GM19351 (cell line): ENCODE results near the gene PCSK6.

Experiments
- ATAC-seq: cut with Tn5 transposase; IDR thresholded peaks from one replicate; pipeline ENCODE4 v1.9.1; 2021; ENCODE audit warnings: mild to moderate bottlenecking, moderate library complexity; ENCODE audit not compliant: unreplicated experiment

PCSK6 gene

GRCh38 chr15:101256757-101257156 is 232.8 kb downstream of the PCSK6 start:
- no peak for ATAC-seq

DNA sequence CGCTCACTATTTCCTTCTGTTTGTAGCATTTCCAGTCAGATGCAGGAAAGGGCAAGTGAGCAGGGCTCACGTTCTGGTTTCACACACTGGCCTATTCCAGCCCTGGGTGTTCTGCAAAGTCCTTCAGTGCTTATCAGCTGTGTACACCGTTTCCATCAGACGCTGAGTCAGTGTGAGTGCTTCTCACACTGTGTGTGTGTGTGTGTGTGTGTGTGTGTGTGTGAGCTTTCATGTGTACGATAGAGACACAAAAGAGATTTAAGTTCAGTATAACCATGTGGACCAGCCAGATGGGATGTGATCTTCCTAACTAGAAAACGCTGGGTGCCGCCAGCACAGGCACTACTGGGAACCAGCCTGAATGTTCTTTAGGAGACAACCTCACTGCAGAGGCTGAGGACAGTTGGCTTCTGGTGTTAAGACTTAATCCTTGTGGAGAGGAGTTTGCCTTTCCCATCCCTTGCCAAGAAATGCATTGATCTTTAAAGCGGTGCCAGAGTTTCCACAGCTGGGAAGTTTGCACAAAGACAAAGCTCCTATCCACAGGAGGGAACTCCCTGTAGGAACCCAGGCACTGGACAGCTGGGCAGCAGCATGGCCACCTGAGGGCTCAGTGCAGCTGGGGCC is 233.8 kb downstream of the PCSK6 start:
- ATAC-seq = no peak

DNA sequence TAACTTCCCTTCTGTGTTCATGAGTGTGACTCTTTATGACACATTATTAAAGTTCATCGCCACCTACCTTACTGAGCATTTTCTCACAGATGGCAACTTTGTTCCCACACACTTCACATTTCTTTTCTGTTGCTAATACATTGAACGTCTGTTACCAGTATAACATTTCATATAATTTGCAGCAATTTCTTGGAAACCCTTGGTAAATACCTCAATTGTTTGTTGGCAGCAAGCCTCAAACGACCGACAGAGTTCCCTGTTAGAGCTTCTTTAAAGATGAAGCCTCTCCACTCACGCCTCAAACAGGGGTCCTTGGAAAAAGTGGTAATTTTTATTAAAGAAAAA is 234.5 kb downstream of the PCSK6 start:
- ATAC-seq = no peak

DNA sequence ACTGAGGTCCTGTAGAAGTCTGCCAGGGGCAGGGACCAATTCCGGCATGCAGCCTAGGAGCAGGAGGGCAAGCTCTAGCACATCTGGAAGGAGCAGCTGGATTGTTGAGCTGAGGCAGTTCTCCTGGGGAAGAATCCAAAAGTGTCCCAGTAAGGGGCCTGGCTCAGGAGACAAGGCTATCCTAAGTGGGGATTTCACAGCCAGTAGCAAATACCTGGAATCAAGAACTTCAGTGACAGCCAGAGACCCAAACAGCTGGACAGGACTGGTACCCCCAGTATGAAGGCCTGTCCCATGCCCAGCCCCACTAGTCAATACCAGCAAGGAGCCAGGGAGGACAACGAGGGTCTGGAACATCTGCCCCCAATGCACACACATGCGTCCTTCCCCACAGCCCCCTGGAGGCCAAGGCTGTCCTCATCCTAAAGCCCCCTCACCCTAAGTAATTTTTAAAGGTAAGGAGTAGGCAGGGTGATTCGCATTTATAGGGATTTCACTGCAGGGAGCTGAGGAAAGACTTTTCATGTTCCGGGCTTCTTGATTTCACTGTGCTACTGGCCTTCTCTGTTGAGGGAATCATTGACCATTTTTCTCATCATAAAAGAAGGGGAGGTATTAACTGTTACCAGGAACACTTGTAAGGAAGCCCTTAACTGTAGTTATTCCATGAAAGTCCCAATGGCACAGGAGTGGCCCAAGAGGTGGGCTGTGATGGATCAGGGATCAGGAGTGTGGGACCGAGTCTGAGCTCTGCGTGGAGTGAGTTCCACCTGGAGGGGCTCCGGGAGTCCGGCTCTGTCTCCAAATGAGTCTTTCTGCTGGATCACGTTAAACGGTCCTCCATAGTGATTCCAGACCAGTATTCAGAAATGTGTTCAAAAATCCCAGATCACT is 235.1 kb downstream of the PCSK6 start:
- ATAC-seq = no peak
